HEK293 (cell line): ENCODE measurements around the gene ZFAND3.

Experiments
- ZNF248 ChIP-seq: fragments of 450-650 bp; formaldehyde crosslinking; IDR thresholded peaks from 2 replicates; pipeline ENCODE4 v1.5.1; 2017; ENCODE audit warnings: missing biosample characterization, missing genetic modification characterization
- ZNF670 ChIP-seq: fragments of 450-650 bp; formaldehyde crosslinking; IDR thresholded peaks from 2 replicates; pipeline ENCODE4 v1.5.1; 2016; ENCODE audit warnings: missing biosample characterization, missing genetic modification characterization, low read depth

DNA sequence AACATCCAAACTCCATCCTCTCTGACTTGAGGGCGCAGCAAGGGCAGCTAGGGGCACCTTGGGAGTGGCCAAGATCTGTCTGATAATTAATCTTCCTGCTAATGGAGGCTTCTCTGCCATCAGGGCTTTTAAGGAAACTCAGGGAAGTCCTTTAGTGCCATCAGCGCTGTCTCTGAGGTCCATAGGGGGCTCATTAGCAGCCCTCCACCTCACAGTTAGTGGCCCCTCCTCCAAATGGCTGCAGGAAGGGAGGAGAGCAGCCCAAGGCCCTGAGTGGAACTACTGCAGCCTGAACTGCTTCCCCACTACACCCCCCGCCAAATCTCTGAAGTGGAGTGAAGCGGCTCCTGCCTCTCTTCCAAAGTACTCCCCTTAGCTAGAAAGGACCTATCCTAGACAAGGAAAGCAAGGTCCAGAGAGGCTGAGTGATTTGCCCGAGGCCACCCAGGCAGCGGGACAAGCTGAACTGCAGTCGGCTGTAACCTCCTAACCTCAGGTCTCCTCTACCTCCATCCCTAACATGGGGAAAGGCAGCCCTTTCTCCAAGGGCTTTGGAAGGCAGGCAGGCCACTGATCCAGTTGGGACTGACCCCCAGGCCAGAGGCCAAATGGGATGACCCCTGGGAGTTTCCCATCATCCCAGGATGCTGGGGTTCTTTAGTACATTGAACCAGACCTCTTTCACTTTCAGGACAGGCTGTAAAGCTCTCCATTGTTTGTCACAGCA lies 39.5 kb upstream of the ZFAND3 start:
- TF ChIP-seq ZNF670 (tag by site-specific recombination) (no peak), ZNF248 (no peak)
